WTC11 (cell line): ENCODE measurements around the gene SLC35B4. TPM values are rescaled to one million over a fixed set of nuclear protein-coding genes. Genes with fewer than 3 reads are reported as not detected.
A peak's percentile ranks its signal among the peaks of the same experiment; 100 is the strongest.

ENCODE experiments used
- ATF6 ChIP-seq: sonication (generic); formaldehyde crosslinking; IDR thresholded peaks from 2 replicates; pipeline ENCODE4 v1.8.1; 2023; ENCODE audit warnings: mild to moderate bottlenecking, missing genetic modification reagents
- CREB1 ChIP-seq: sonication (generic); formaldehyde crosslinking; IDR thresholded peaks from 2 replicates; pipeline ENCODE4 v1.8.0; 2023; ENCODE audit warnings: mild to moderate bottlenecking, missing genetic modification reagents
- E2F1 ChIP-seq: sonication (generic); formaldehyde crosslinking; IDR thresholded peaks from 2 replicates; pipeline ENCODE4 v1.8.0; 2022; ENCODE audit warnings: mild to moderate bottlenecking, missing genetic modification reagents
- E2F4 ChIP-seq: sonication (generic); formaldehyde crosslinking; IDR thresholded peaks from 2 replicates; pipeline ENCODE4 v1.8.1; 2022; ENCODE audit warnings: low read depth, mild to moderate bottlenecking, moderate library complexity, missing genetic modification reagents, borderline replicate concordance
- EMX1 ChIP-seq: fragments of 250-450 bp; sonication (Bioruptor Pico); IDR thresholded peaks from 2 replicates; pipeline ENCODE4 v1.8.0; 2021; ENCODE audit warnings: mild to moderate bottlenecking
- FOXK1 ChIP-seq: sonication (generic); formaldehyde crosslinking; IDR thresholded peaks from 2 replicates; pipeline ENCODE4 v1.8.0; 2022; ENCODE audit warnings: mild to moderate bottlenecking, moderate library complexity, missing genetic modification reagents
- GRHL2 ChIP-seq: fragments of 250-450 bp; sonication (Bioruptor Pico); IDR thresholded peaks from 2 replicates; pipeline ENCODE4 v1.8.0; 2022; ENCODE audit warnings: mild to moderate bottlenecking, moderate library complexity; ENCODE audit not compliant: insufficient replicate concordance, severe bottlenecking
- IRF1 ChIP-seq: sonication (generic); formaldehyde crosslinking; IDR thresholded peaks from 2 replicates; pipeline ENCODE4 v1.8.0; 2023; ENCODE audit warnings: missing genetic modification reagents
- IRF2 ChIP-seq: sonication (generic); formaldehyde crosslinking; IDR thresholded peaks from 2 replicates; pipeline ENCODE4 v1.8.0; 2022; ENCODE audit warnings: low read depth, missing genetic modification reagents, borderline replicate concordance
- KAT7 ChIP-seq: sonication (generic); formaldehyde crosslinking; IDR thresholded peaks from 2 replicates; pipeline ENCODE4 v1.8.1; 2023; ENCODE audit warnings: missing genetic modification reagents, mild to moderate bottlenecking, borderline replicate concordance
- NFATC4 ChIP-seq: fragments of 250-450 bp; sonication (Bioruptor Pico); IDR thresholded peaks from 2 replicates; pipeline ENCODE4 v1.9.0; 2021; ENCODE audit warnings: mild to moderate bottlenecking
- NFE2L1 ChIP-seq: sonication (generic); formaldehyde crosslinking; IDR thresholded peaks from 2 replicates; pipeline ENCODE4 v1.8.1; 2023; ENCODE audit warnings: missing genetic modification reagents
- NR3C1 ChIP-seq: sonication (generic); formaldehyde crosslinking; conservative IDR thresholded peaks from 2 replicates; pipeline ENCODE4 v1.8.1; 2023; ENCODE audit warnings: low read depth, mild to moderate bottlenecking, missing genetic modification reagents
- PRRX2 ChIP-seq: fragments of 250-450 bp; sonication (Bioruptor Pico); IDR thresholded peaks from 2 replicates; pipeline ENCODE4 v1.8.0; 2021; ENCODE audit warnings: mild to moderate bottlenecking
- SMAD3 ChIP-seq: sonication (generic); formaldehyde crosslinking; IDR thresholded peaks from 2 replicates; pipeline ENCODE4 v1.8.0; 2022; ENCODE audit warnings: missing genetic modification reagents, mild to moderate bottlenecking, borderline replicate concordance
- SOX15 ChIP-seq: fragments of 250-450 bp; sonication (Bioruptor Pico); IDR thresholded peaks from 2 replicates; pipeline ENCODE4 v1.9.0; 2021; ENCODE audit warnings: mild to moderate bottlenecking
- STAT6 ChIP-seq: sonication (generic); formaldehyde crosslinking; conservative IDR thresholded peaks from 2 replicates; pipeline ENCODE4 v1.8.1; 2023; ENCODE audit warnings: mild to moderate bottlenecking, low read depth, missing genetic modification reagents, moderate library complexity
- TCF7 ChIP-seq: sonication (generic); formaldehyde crosslinking; IDR thresholded peaks from 2 replicates; pipeline ENCODE4 v1.8.0; 2022; ENCODE audit warnings: mild to moderate bottlenecking, low read depth, missing genetic modification reagents, moderate library complexity
- TEAD1 ChIP-seq: sonication (generic); formaldehyde crosslinking; IDR thresholded peaks from 2 replicates; pipeline ENCODE4 v1.8.0; 2022; ENCODE audit warnings: mild to moderate bottlenecking, missing genetic modification reagents
- TEAD4 ChIP-seq: sonication (generic); formaldehyde crosslinking; IDR thresholded peaks from 2 replicates; pipeline ENCODE4 v1.8.0; 2022; ENCODE audit warnings: mild to moderate bottlenecking, missing genetic modification reagents
- USF1 ChIP-seq: sonication (generic); formaldehyde crosslinking; IDR thresholded peaks from 2 replicates; pipeline ENCODE4 v1.8.0; 2022; ENCODE audit warnings: mild to moderate bottlenecking, missing genetic modification reagents
- USF2 ChIP-seq: sonication (generic); formaldehyde crosslinking; IDR thresholded peaks from 2 replicates; pipeline ENCODE4 v1.8.1; 2023; ENCODE audit warnings: mild to moderate bottlenecking, missing genetic modification reagents, moderate library complexity
- ZBTB21 ChIP-seq: sonication (generic); formaldehyde crosslinking; IDR thresholded peaks from 2 replicates; pipeline ENCODE4 v1.8.1; 2023; ENCODE audit warnings: mild to moderate bottlenecking, missing genetic modification reagents, borderline replicate concordance
- ZNF219 ChIP-seq: sonication (generic); formaldehyde crosslinking; IDR thresholded peaks from 2 replicates; pipeline ENCODE4 v1.8.0; 2023; ENCODE audit warnings: missing genetic modification reagents, mild to moderate bottlenecking, borderline replicate concordance
- ZNF232 ChIP-seq: sonication (generic); formaldehyde crosslinking; IDR thresholded peaks from 2 replicates; pipeline ENCODE4 v1.8.0; 2022; ENCODE audit warnings: mild to moderate bottlenecking, missing genetic modification reagents
- ZNF263 ChIP-seq: sonication (generic); formaldehyde crosslinking; IDR thresholded peaks from 2 replicates; pipeline ENCODE4 v1.8.1; 2022; ENCODE audit warnings: low read depth, mild to moderate bottlenecking, moderate library complexity, missing genetic modification reagents
- ZNF425 ChIP-seq: fragments of 250-450 bp; sonication (Bioruptor Pico); conservative IDR thresholded peaks from 2 replicates; pipeline ENCODE4 v1.9.0; 2021; ENCODE audit warnings: mild to moderate bottlenecking
- ZNF671 ChIP-seq: fragments of 250-450 bp; sonication (Bioruptor Pico); IDR thresholded peaks from 2 replicates; pipeline ENCODE4 v1.8.0; 2021; ENCODE audit warnings: mild to moderate bottlenecking
- total RNA-seq: library from RNA; stranded (reverse); gene quantifications from 3 replicates; pipeline ENCODE4 v1.2.3, GENCODE V29; 2021

The SLC35B4 gene
- total RNA-seq, 1 experiment from 2014 or later = 32.6 TPM

- TF ChIP-seq STAT6 (CRISPR knock-in tag) (no peak), PRRX2 (CRISPR knock-in tag) (no peak), TEAD1 (CRISPR knock-in tag) (peak; percentile 49), NFE2L1 (CRISPR knock-in tag) (no peak), IRF2 (CRISPR knock-in tag) (no peak), FOXK1 (CRISPR knock-in tag) (peak; percentile 78; the same call in 1 of the 2 replicates), EMX1 (CRISPR knock-in tag) (no peak), NFATC4 (no peak), ZNF263 (CRISPR knock-in tag) (no peak), E2F4 (no peak), ZBTB21 (CRISPR knock-in tag) (no peak), ZNF219 (CRISPR knock-in tag) (peak; percentile 67; the same call in 1 of the 2 replicates), TEAD4 (CRISPR knock-in tag) (no peak), KAT7 (CRISPR knock-in tag) (no peak), ZNF232 (CRISPR knock-in tag) (no peak), ATF6 (CRISPR knock-in tag) (no peak), E2F1 (no peak), TCF7 (CRISPR knock-in tag) (no peak), NR3C1 (no peak), USF2 (0 out of 2 replicates have a peak, but pooled peaks have one; percentile 58), USF1 (CRISPR knock-in tag) (peak; percentile 54; the same call in 1 of the 2 replicates), SOX15 (CRISPR knock-in tag) (no peak), IRF1 (CRISPR knock-in tag) (no peak), SMAD3 (CRISPR knock-in tag) (no peak), CREB1 (CRISPR knock-in tag) (no peak), ZNF671 (no peak), ZNF425 (no peak), GRHL2 (no peak)
Measured at GRCh38 chr7:134316539-134317344, at the start of gene SLC35B4 (continued).
